Stimulated activated memory B cell treated with anti-CD40 and anti-IgM and Interleukin-4, amounts not matched to agents 10 μg/mL and 1 μg/mL and 100 μg/mL, for 72 hours (primary cell): Measurements from ENCODE around the gene RILPL2.
"Not testable (repeated sequence)": the region's sequence is repeated elsewhere in the genome, so short reads cannot be mapped to it uniquely, and the experiment has no call there.

ENCODE experiments used
- ATAC-seq: fragments of 150-1000 bp; cut with Tn5 transposase; 2 replicates; pipeline ENCODE4 v1.10.0; 2021
- H3K27ac Mint-ChIP-seq: one replicate; pipeline ENCODE4 v1.8.0; 2022; ENCODE audit warnings: mild to moderate bottlenecking, mixed read lengths
- H3K27me3 Mint-ChIP-seq: one replicate; pipeline ENCODE4 v1.8.0; 2022; ENCODE audit warnings: mixed read lengths
- H3K36me3 Mint-ChIP-seq: one replicate; pipeline ENCODE4 v1.8.0; 2022; ENCODE audit warnings: mixed read lengths
- H3K4me1 Mint-ChIP-seq: one replicate; pipeline ENCODE4 v1.8.0; 2022; ENCODE audit warnings: mixed read lengths
- H3K4me3 Mint-ChIP-seq: one replicate; pipeline ENCODE4 v1.8.0; 2022; ENCODE audit warnings: mild to moderate bottlenecking, moderate library complexity, mixed read lengths
- H3K9me3 Mint-ChIP-seq: one replicate; pipeline ENCODE4 v1.8.0; 2022; ENCODE audit warnings: mixed read lengths

Gene RILPL2

DNA sequence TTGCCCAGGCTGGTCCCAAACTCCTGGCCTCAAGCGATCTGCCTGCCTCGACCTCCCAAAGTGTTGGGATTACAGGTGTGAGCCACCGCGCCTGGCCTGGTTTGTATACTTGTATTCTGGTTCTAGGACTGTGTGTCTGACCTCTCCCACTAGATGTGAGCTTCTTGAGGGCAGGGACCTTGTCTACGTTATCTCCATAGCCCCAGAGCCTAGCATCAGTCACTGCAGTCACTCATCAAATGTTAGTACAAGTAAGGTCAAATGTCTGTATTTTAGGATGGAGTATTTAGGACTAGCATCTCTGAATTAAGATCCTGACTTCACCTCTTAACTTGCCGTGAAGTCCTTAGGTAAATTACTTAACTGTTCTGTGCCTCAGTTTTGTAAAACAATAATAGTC, 2.9 kb downstream of the RILPL2 start:
- Mint-ChIP-seq H3K27me3 (no peaks in the 10 kb centered on the region), H3K4me3 (peak overlapping the region; percentile 99), H3K9me3 (no peaks in the 10 kb centered on the region), H3K4me1 (peaks cover 56% of the 10 kb centered on the region), H3K27ac (peak overlapping the region; percentile 86), H3K36me3 (peaks cover 57% of the 10 kb centered on the region)
- no peak for ATAC-seq

DNA sequence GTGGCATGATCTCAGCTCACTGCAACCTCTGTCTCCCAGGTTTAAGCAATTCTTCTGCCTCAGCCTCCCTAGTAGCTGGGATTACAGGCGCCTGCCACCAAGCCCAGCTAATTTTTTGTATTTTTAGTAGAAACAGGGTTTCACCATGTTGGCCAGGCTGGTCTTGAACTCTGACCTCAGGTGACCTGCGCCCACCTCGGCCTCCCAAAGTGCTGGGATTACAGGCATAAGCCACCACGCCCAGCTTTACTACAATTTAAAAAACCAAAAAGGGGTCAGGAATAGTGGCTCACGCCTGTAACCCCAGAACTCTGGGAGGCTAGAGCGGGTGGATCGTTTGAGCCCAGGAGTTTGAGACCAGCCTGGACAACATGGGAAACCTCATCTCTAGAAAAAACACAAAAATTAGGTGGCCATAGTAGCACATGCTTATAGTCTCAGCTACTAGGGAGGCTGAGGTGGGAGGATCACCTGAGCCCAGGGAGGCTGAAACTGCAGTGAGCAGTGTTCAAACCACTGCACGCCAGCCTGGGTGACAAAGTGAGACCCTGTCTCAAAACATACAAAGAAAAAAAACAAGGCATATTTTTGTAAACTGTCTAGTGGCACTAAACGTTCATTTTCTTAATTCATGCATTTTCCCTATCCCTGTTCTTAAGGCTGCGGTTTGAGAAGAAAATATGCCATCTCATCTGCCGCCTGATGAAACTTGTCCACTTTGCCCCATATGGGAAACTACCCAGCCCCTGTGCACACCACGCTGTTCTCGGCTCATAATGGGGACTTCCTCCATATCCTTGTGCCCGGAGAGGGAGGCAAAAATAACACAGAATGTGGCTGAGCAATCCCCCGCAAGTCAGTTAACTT, 4.3 kb downstream of the RILPL2 start:
- Mint-ChIP-seq H3K4me1 (peaks cover 65% of the 10 kb centered on the region), H3K36me3 (peaks cover 63% of the 10 kb centered on the region), H3K27ac (peak overlapping the region; percentile 86), H3K4me3 (peak overlapping the region; percentile 99)
- ATAC-seq, H3K27me3 Mint-ChIP-seq, H3K9me3 Mint-ChIP-seq: not testable (repeated sequence)

DNA sequence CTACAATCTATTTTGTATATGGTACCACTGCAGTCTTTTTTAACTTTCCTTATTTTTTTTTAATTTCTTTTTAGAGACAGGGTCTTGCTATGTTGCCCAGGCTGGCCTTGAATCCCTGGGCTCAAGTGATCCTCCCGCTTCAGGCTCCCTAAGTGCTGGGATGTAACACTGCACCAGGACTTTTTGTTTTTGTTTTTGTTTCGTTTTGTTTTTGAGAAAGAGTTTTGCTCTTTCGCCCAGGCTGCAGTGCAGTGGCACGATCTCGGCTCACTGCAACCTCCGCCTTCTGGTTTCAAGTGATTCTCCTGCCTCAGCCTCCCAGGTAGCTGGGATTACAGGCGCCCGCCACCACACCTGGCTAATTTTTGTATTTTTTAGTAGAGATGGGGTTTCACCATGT, 7.4 kb downstream of the RILPL2 start:
- H3K4me3 Mint-ChIP-seq, ATAC-seq, H3K9me3 Mint-ChIP-seq, H3K27me3 Mint-ChIP-seq: not testable (repeated sequence)
- Mint-ChIP-seq H3K4me1 (peaks cover 57% of the 10 kb centered on the region), H3K36me3 (peaks cover 50% of the 10 kb centered on the region), H3K27ac (peak overlapping the region; percentile 94)

DNA sequence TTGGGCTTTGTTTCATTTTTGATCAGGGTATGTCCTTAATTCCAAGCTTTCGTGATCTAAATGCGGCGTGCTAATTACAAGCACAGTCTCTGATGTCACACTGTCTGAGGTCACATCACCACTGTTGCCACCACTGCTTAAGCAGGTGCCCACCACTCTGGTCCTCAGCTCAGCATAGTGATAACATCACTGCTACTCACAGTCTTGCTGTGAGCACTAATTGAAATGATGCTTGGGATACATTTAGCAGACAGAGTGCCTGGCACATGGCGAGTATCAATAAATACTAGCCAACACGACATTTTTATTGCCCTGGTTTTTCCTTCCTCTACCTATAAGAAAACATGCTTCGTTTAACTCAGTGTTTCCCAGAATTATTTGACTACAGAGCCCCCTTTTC, 7.9 kb downstream of the RILPL2 start:
- ATAC-seq: no peak
- peaks cover 54% of the 10 kb centered on the region for H3K4me1 Mint-ChIP-seq
- peak overlapping the region; percentile 63 for H3K4me3 Mint-ChIP-seq
- H3K9me3 Mint-ChIP-seq: no peaks in the 10 kb centered on the region
- peaks cover 45% of the 10 kb centered on the region for H3K36me3 Mint-ChIP-seq
- no peaks in the 10 kb centered on the region for H3K27me3 Mint-ChIP-seq
- H3K27ac Mint-ChIP-seq: peak overlapping the region; percentile 94

DNA sequence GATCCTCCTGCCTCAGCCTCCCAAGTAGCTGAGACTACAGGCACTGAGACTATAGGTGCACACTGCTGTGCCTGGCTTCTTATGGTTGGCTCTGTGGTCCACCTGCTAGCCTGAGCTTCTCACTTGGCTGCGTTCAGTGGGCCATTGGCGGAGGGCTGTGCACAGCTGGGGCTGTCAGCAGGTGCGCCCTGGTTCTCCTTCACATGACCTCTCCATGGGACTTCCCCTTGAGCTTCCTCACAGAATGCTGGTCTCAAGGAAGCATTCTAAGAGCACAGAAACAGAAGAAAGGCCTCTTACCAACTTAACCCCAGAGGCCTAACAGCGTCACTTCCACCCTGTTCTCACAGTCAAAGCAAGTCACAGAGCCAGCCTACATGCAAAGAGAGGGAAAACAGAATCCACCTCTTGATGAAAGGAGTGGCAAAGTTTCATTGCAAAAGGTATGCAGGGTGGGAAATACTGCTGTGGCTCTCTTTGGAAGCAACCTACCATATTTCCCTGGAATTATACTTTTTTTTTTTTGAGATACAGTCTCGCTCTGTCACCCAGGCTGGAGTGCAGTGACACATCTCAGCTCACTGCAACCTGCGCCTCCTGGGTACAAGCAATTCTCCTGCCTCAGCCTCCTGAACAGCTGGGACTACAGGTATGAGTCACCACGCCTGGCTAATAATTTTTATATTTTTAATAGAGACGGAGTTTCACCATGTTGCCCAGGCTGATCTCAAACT, 9.3 kb downstream of the RILPL2 start:
- Mint-ChIP-seq H3K4me3 (peak overlapping the region; percentile 63), H3K27me3 (no peaks in the 10 kb centered on the region), H3K9me3 (no peaks in the 10 kb centered on the region), H3K4me1 (peaks cover 40% of the 10 kb centered on the region), H3K36me3 (peaks cover 35% of the 10 kb centered on the region), H3K27ac (peak overlapping the region; percentile 94)
- ATAC-seq: peak; percentile 99

DNA sequence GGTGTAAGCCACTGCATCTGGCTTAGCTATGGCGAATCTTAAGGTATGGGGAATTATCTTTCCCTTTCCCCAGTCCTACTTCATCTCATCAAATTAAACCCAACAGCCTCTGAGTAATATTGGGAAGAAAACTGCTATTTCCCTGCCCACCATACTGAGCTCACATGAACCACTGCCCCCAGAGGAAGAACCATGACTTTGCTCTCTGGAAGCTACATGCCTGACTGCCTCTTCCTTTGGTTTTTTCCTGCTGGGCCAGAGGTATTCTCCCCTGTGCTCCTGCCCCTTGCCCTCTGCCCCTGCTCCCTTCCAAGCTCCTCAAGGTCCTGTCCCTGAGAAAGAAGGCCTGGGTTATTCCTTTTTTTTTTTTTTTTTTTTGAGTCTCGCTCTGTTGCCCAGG, 15.2 kb downstream of the RILPL2 start:
- Mint-ChIP-seq H3K9me3 (no peaks in the 10 kb centered on the region), H3K27me3 (no peaks in the 10 kb centered on the region), H3K27ac (peak overlapping the region; percentile 44), H3K36me3 (peaks cover 34% of the 10 kb centered on the region), H3K4me1 (no peaks in the 10 kb centered on the region), H3K4me3 (no peak overlapping the region)
- no peak for ATAC-seq

DNA sequence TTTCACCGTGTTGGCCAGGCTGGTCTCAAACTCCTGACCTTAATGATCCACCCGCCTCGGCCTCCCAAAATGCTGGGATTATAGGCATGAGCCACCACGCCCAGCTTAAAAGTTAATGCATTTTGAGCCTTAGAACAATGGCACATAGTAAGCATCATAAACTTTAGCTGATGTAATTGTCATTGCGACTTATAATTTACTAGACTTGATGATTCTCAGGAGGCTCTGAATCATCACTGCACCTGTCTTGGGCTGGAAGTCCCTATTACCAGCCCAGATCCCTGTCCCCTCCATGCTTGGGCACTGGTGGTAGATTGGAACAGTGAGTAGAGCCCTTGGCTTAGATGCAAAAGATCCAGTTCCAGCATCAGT, 26.5 kb downstream of the RILPL2 start:
- H3K4me3 Mint-ChIP-seq: no peak overlapping the region
- peaks cover 6% of the 10 kb centered on the region for H3K4me1 Mint-ChIP-seq
- H3K27ac Mint-ChIP-seq: peak overlapping the region; percentile 17
- H3K9me3 Mint-ChIP-seq: no peaks in the 10 kb centered on the region
- no peaks in the 10 kb centered on the region for H3K27me3 Mint-ChIP-seq
- peaks cover 28% of the 10 kb centered on the region for H3K36me3 Mint-ChIP-seq
- ATAC-seq: no peak

DNA sequence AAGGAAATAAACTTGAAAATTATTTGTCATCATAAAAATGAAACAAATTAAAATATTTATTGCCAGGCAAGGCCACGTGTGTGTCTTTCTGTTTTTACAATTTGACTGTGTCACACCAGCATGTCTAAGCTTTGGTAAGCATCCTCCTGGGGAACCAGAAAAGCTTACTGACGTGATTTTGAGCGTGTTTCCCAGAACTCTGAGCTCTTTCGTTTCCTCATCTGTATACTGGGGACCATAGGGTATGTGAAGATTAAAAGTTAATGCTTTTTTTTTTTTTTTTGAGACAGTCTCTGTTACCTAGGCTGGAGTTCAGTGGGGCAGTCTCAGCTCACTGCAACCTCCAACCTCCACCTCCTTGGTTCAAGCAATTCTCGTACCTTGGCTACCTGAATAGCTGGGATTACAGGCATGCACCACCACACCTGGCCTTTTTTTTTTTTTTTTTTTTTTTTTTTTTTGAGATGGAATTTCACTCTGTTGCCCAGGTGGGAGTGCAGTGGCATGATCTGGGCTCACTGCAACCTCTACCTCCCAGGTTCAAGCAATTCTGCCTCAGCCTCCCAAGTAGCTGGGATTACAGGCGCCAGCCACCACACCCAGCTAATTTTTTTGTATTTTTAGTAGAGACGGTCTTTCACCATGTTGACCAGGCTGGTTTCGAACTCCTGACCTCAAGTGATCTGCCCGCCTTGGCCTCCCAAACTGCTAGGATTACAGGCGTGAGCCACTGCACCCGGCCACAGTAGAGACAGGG, 27.0 kb downstream of the RILPL2 start:
- peak; percentile 89 for ATAC-seq
- not testable (repeated sequence) for H3K4me1 Mint-ChIP-seq, H3K9me3 Mint-ChIP-seq, H3K27me3 Mint-ChIP-seq, H3K4me3 Mint-ChIP-seq
- peak overlapping the region; percentile 17 for H3K27ac Mint-ChIP-seq
- peaks cover 29% of the 10 kb centered on the region for H3K36me3 Mint-ChIP-seq

DNA sequence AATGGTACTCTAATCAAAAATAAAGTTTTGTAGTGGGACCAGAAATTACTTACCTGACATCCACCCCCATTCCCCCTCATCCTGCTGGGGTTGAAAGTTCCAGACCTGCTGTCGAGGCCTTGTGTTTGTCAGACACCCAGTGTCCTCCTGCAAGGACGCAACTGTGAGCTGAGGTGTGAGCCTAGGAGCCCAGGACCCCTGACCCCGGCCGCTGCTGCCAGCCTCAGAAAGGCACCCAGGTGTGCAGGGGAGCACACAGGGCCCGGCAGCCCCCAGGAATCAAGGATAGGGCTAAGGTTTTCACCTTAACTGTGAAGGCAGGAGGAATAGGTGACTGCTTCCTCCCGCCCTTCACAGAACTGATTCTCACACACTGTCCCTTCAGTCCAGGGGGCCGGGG, 27.9 kb downstream of the RILPL2 start:
- ATAC-seq, H3K27ac Mint-ChIP-seq, H3K9me3 Mint-ChIP-seq, H3K27me3 Mint-ChIP-seq, H3K4me3 Mint-ChIP-seq: not testable (repeated sequence)
- H3K36me3 Mint-ChIP-seq: peaks cover 36% of the 10 kb centered on the region
- peaks cover 13% of the 10 kb centered on the region for H3K4me1 Mint-ChIP-seq

DNA sequence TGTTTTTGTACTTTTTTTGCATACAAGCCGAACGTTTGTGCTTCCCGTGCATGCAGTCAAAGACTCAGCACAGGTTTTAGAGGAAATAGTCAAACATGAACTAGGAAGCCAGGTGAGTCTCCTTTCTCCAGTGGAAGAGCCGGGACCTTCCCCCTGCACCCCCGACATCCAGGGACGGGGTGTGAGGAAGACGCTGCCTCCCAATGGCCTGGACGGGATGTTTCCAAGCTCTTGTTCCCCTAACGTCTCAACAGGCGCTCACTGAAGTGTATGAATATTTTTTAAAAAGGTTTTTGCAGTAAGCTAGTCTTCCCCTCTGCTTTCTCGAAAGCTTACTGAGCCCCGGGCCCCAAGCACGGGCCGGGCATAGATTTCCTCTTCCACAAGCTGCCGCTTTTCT, 28.6 kb downstream of the RILPL2 start:
- Mint-ChIP-seq H3K4me1 (peaks cover 13% of the 10 kb centered on the region), H3K36me3 (peaks cover 37% of the 10 kb centered on the region)
- H3K4me3 Mint-ChIP-seq, H3K9me3 Mint-ChIP-seq, ATAC-seq, H3K27ac Mint-ChIP-seq, H3K27me3 Mint-ChIP-seq: not testable (repeated sequence)

DNA sequence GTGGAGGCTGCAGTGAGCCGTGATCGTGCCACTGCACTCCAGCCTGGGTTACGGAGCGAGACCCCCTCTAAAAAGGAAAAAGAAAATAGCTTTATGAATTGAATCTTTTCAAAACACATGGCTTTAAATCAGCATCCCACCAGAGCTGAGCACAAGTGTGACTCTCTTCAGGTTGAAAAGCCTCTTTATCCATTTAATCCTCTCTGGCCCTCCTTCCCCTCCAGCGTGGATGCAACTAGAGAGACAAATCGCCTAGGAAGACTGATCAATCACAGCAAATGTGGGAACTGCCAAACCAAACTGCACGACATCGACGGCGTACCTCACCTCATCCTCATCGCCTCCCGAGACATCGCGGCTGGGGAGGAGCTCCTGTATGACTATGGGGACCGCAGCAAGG, 29.2 kb downstream of the RILPL2 start:
- not testable (repeated sequence) for ATAC-seq

DNA sequence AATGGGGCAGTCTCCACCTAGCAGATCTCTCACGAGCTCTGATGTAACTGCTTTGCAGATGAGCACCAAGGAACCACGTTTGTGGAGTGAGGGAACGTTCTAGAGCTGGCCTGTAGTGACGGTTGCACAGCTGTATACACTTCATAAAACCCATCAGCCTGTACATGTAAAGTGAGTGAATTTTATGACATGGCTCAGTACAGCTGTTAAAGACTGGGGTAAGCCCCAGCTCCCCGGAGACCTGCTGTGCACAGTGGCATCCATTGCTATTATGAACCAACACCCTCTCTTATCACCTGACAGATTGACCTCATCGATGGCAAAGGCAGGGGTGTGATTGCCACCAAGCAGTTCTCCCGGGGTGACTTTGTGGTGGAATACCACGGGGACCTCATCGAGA, 31.9 kb downstream of the RILPL2 start:
- peak; percentile 68 for ATAC-seq
- Mint-ChIP-seq H3K27ac (peak overlapping the region; percentile 36), H3K27me3 (no peaks in the 10 kb centered on the region), H3K36me3 (peaks cover 38% of the 10 kb centered on the region), H3K4me3 (no peak overlapping the region), H3K4me1 (peaks cover 7% of the 10 kb centered on the region), H3K9me3 (no peaks in the 10 kb centered on the region)

More for the DNA sequence above, 29.2 kb downstream of the RILPL2 start:
- not testable (repeated sequence) for H3K27ac Mint-ChIP-seq, H3K27me3 Mint-ChIP-seq, H3K4me3 Mint-ChIP-seq, H3K9me3 Mint-ChIP-seq
- H3K4me1 Mint-ChIP-seq: peaks cover 13% of the 10 kb centered on the region
- H3K36me3 Mint-ChIP-seq: peaks cover 40% of the 10 kb centered on the region

DNA sequence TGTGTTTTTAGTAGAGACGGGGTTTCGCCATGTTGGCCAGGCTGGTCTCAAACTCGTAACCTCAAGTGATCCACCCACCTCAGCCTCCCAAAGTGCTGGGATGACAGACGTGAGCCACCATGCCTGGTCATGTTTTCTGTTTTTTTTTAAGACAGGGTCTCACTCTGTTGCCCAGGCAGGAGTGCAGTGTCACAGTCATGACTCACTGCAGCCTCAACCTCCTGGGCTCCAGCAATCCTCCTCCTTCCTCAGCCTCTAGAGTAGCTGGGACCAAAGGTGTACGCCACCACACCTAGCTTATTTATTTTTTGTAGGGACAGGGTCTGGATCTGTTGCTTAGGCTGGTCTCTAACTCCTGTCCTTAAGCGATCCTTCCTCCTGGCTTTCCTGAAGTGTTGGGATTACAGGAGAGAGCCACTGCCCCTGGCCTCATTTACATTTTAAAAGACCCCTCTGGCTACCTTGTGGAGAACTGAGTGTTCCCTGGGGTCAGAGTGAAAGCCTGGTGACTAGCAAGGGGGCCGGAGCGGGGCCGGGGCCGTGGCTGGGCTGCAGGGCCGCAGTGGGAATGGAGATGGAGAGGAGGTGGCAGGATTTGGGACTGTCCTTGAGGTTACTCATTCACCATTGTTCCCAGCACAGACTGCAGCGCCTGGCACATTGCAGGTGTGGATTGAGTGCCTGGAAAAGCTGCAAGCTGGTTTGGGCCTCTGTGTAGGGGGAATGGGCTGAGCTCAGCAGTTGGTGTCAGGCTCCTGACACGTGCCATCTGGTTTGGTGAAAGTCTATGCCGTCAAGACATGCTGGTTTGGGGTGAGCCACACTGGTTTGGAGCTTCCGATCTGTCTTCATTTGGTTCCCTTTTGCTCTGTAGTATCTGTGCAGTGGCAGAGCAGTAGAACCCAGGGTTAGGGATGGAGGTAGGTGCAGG, 34.5 kb downstream of the RILPL2 start:
- no peaks in the 10 kb centered on the region for H3K9me3 Mint-ChIP-seq
- no peak for ATAC-seq
- no peak overlapping the region for H3K4me3 Mint-ChIP-seq
- H3K36me3 Mint-ChIP-seq: peaks cover 38% of the 10 kb centered on the region
- no peaks in the 10 kb centered on the region for H3K27me3 Mint-ChIP-seq
- H3K4me1 Mint-ChIP-seq: peaks cover 12% of the 10 kb centered on the region
- H3K27ac Mint-ChIP-seq: no peak overlapping the region

DNA sequence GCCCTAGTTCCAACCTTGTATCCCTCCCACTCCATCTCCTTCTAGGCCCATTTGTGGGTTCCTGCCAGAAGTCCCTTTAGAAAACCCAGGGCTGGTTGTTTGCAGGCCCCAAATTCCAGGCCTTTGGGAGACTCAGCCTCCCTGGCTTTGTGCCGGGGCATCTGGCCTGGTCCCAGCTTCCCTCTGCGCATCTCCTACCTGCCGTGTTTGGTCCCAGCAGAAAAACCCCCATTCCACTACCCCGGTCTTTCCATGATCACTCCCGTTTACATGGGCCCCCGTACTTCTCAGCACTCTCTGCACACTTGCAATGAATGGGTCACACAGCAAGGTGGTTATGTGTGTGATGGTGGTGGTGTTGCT, 37.2 kb downstream of the RILPL2 start:
- peaks cover 44% of the 10 kb centered on the region for H3K36me3 Mint-ChIP-seq

More for the DNA sequence above, 37.2 kb downstream of the RILPL2 start:
- peaks cover 15% of the 10 kb centered on the region for H3K4me1 Mint-ChIP-seq
- no peaks in the 10 kb centered on the region for H3K27me3 Mint-ChIP-seq
- no peak overlapping the region for H3K27ac Mint-ChIP-seq
- no peak overlapping the region for H3K4me3 Mint-ChIP-seq
- H3K9me3 Mint-ChIP-seq: no peaks in the 10 kb centered on the region
- no peak for ATAC-seq
